SK-N-SH treated with all-trans-retinoic acid at 6 μM for 48 hours (cell line): Measurements from ENCODE around the gene GTF2IRD1.

ENCODE experiments used
- ARNTL ChIP-seq: fragments of 450-650 bp; formaldehyde crosslinking; IDR thresholded peaks from 2 replicates; pipeline ENCODE4 v1.5.0; 2020; ENCODE audit warnings: low read depth, mild to moderate bottlenecking, moderate library complexity, borderline replicate concordance
- BACH2 ChIP-seq: fragments of 250-450 bp; sonication (Bioruptor Pico); IDR thresholded peaks from 2 replicates; pipeline ENCODE4 v1.9.0; 2021; ENCODE audit warnings: mild to moderate bottlenecking, borderline replicate concordance
- CREB5 ChIP-seq: fragments of 250-450 bp; sonication (Bioruptor Pico); IDR thresholded peaks from 2 replicates; pipeline ENCODE4 v1.5.1; 2020; ENCODE audit warnings: low read depth, mild to moderate bottlenecking, moderate library complexity
- ESRRG ChIP-seq: fragments of 250-450 bp; sonication (Bioruptor Pico); IDR thresholded peaks from 2 replicates; pipeline ENCODE4 v1.6.1; 2021; ENCODE audit warnings: mild to moderate bottlenecking
- ISL1 ChIP-seq: fragments of 250-450 bp; sonication (Bioruptor Pico); IDR thresholded peaks from 2 replicates; pipeline ENCODE4 v2.1.2; 2022; ENCODE audit warnings: mild to moderate bottlenecking, moderate library complexity
- OSR1 ChIP-seq: fragments of 250-450 bp; sonication (Bioruptor Pico); IDR thresholded peaks from 2 replicates; pipeline ENCODE4 v1.8.0; 2022; ENCODE audit warnings: moderate library complexity, mild to moderate bottlenecking, inconsistent platforms
- PATZ1 ChIP-seq: fragments of 250-450 bp; sonication (Bioruptor Pico); IDR thresholded peaks from 2 replicates; pipeline ENCODE4 v1.8.0; 2020; ENCODE audit warnings: mild to moderate bottlenecking, moderate library complexity, borderline replicate concordance
- PPARA ChIP-seq: fragments of 250-450 bp; sonication (Bioruptor Pico); IDR thresholded peaks from 2 replicates; pipeline ENCODE4 v1.5.0; 2020; ENCODE audit warnings: mild to moderate bottlenecking, borderline replicate concordance
- ZC3H10 ChIP-seq: fragments of 250-450 bp; sonication (Bioruptor Pico); IDR thresholded peaks from 2 replicates; pipeline ENCODE4 v1.5.1; 2021; ENCODE audit warnings: mild to moderate bottlenecking, moderate library complexity
- ZFP3 ChIP-seq: fragments of 250-450 bp; sonication (Bioruptor Pico); IDR thresholded peaks from 2 replicates; pipeline ENCODE4 v1.5.0; 2020; ENCODE audit warnings: mild to moderate bottlenecking, moderate library complexity
- ZFP30 ChIP-seq: fragments of 450-650 bp; formaldehyde crosslinking; IDR thresholded peaks from 2 replicates; pipeline ENCODE4 v1.5.0; 2022; ENCODE audit warnings: mild to moderate bottlenecking, moderate library complexity
- ZNF70 ChIP-seq: fragments of 450-650 bp; formaldehyde crosslinking; IDR thresholded peaks from 2 replicates; pipeline ENCODE4 v1.5.0; 2020; ENCODE audit warnings: mild to moderate bottlenecking, moderate library complexity
- TF ChIP-seq, protein P1 (sequence below): fragments of 250-450 bp; sonication (Bioruptor Pico); IDR thresholded peaks from 2 replicates; pipeline ENCODE4 v1.5.0; 2020; ENCODE audit warnings: mild to moderate bottlenecking, moderate library complexity

DNA sequence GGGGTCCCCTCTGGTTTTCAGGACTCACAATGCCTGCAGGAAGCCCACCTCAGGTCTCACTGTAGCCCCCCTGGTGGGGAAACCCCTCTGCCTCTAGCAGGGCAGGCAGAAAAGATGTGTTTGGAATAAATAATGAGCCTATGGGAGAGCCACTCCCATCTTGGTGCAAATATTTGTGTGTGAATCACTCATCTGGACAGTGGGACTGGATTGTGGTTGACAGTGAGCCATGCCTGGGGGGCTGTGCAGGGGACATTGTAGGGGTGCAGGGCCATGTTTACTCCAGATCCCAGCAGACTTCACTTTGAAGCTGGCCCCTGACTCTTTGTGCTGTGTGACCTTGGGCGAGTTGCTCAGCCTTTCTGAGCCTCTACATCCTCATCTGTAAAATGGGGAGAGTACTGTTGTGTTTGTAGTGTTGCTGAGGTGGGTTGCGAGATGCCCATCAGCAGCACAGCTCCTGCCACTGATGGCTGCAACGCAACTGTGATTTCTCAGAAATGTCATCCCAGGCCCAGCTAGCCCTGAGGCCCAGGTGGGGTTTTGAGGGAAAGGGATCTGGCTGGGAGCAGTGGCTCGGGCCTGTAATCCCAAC lies 20.7 kb downstream of the GTF2IRD1 start:
- no peak for TF ChIP-seq ZFP3 (CRISPR knock-in tag)
- no peak for TF ChIP-seq ESRRG (CRISPR knock-in tag)
- TF ChIP-seq ARNTL (CRISPR knock-in tag) = no peak
- no peak for TF ChIP-seq CREB5 (CRISPR knock-in tag)
- no peak for TF ChIP-seq ZC3H10
- no peak for TF ChIP-seq BACH2 (CRISPR knock-in tag)
- TF ChIP-seq, protein P1, sequence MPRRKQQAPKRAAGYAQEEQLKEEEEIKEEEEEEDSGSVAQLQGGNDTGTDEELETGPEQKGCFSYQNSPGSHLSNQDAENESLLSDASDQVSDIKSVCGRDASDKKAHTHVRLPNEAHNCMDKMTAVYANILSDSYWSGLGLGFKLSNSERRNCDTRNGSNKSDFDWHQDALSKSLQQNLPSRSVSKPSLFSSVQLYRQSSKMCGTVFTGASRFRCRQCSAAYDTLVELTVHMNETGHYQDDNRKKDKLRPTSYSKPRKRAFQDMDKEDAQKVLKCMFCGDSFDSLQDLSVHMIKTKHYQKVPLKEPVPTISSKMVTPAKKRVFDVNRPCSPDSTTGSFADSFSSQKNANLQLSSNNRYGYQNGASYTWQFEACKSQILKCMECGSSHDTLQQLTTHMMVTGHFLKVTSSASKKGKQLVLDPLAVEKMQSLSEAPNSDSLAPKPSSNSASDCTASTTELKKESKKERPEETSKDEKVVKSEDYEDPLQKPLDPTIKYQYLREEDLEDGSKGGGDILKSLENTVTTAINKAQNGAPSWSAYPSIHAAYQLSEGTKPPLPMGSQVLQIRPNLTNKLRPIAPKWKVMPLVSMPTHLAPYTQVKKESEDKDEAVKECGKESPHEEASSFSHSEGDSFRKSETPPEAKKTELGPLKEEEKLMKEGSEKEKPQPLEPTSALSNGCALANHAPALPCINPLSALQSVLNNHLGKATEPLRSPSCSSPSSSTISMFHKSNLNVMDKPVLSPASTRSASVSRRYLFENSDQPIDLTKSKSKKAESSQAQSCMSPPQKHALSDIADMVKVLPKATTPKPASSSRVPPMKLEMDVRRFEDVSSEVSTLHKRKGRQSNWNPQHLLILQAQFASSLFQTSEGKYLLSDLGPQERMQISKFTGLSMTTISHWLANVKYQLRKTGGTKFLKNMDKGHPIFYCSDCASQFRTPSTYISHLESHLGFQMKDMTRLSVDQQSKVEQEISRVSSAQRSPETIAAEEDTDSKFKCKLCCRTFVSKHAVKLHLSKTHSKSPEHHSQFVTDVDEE = no peak
- TF ChIP-seq PATZ1 (CRISPR knock-in tag) = no peak
- no peak for TF ChIP-seq ZFP30
- TF ChIP-seq ZNF70 (CRISPR knock-in tag) = no peak
- no peak for TF ChIP-seq PPARA (CRISPR knock-in tag)
- no peak for TF ChIP-seq ISL1 (CRISPR knock-in tag)
- TF ChIP-seq OSR1 (CRISPR knock-in tag) = no peak
